Measurements from ENCODE around the gene KRT222.

- TF ChIP-seq CTCF (optimal IDR thresholded peaks at IDR 0.05 in 1 of 3, IDR thresholded peaks at IDR 0.05 in 1 of 3, conservative IDR thresholded peaks at IDR 0.05 in 1 of 3; ENCODE audit: extremely low read depth in 1 of 3, insufficient read depth in 2 of 3, low read length in 3 of 3) (no peak), EZH2 (IDR thresholded peaks at IDR 0.05; ENCODE audit: low read length) (no peak)
Observed at GRCh38 chr17:40648384-40648968, 16.5 kb downstream of the KRT222 start.
